OCI-LY3 (cell line): ENCODE data around the gene MTHFD1L.

Experiments used
- H2AFZ ChIP-seq: fragments of 200-600, 300-600 bp; shearing (Covaris generic); 2 replicates; pipeline ENCODE4 v1.6.0; 2014; ENCODE audit warnings: antibody characterized with exemption, low read depth, low read length
- H3K27ac ChIP-seq: fragments of 200-600, 300-600 bp; sonication (generic); 2 replicates; pipeline ENCODE4 v1.5.1; 2014; ENCODE audit warnings: mild to moderate bottlenecking, low read length, moderate library complexity, mixed read lengths
- H3K27me3 ChIP-seq: fragments of 200-600, 300-600 bp; sonication (generic); 2 replicates; pipeline ENCODE4 v1.6.1; 2014; ENCODE audit warnings: low read depth, low read length, mixed read lengths
- H3K36me3 ChIP-seq: fragments of 200-600, 300-600 bp; sonication (generic); replicated peaks from 2 replicates; pipeline ENCODE3; 2014; ENCODE audit warnings: low read depth, low read length, mixed read lengths
- H3K4me1 ChIP-seq: fragments of 300-600, 200-600 bp; sonication (generic); 2 replicates; pipeline ENCODE4 v1.6.1; 2014; ENCODE audit warnings: low read length, mixed read lengths
- H3K4me2 ChIP-seq: fragments of 200-600, 300-600 bp; sonication (generic); 2 replicates; pipeline ENCODE4 v1.6.1; 2014; ENCODE audit warnings: low read length, mixed read lengths
- H3K4me3 ChIP-seq: fragments of 300-600, 200-600 bp; sonication (generic); 2 replicates; pipeline ENCODE4 v1.5.1; 2014; ENCODE audit warnings: antibody characterized with exemption, mild to moderate bottlenecking, low read length, moderate library complexity
- H3K79me2 ChIP-seq: fragments of 300-600, 200-600 bp; shearing (Covaris generic); 2 replicates; pipeline ENCODE4 v1.6.1; 2014; ENCODE audit warnings: mild to moderate bottlenecking, low read length, mixed read lengths
- H3K9ac ChIP-seq: fragments of 300-600, 200-600 bp; shearing (Covaris generic); 2 replicates; pipeline ENCODE4 v1.6.0; 2014; ENCODE audit warnings: mild to moderate bottlenecking, low read length, moderate library complexity
- H3K9me3 ChIP-seq: fragments of 200-600, 300-600 bp; shearing (Covaris generic); 2 replicates; pipeline ENCODE4 v1.6.1; 2014; ENCODE audit warnings: low read length, mixed read lengths; ENCODE audit not compliant: insufficient read depth
- H4K20me1 ChIP-seq: fragments of 200-600, 300-600 bp; sonication (generic); 2 replicates; pipeline ENCODE4 v1.6.1; 2016; ENCODE audit warnings: low read length, mixed read lengths; ENCODE audit not compliant: insufficient read depth
- EZH2phosphoT487 ChIP-seq: fragments of 200-600 bp; shearing (Covaris generic); IDR thresholded peaks from 2 replicates; pipeline ENCODE4 v1.6.1; 2018; ENCODE audit warnings: antibody characterized with exemption, mixed run types, low read depth
- TF ChIP-seq, protein P1 (sequence below): fragments of 200-600, 300-600 bp; sonication (generic); IDR thresholded peaks from 2 replicates; pipeline ENCODE4 v1.5.1; 2014; ENCODE audit warnings: antibody characterized with exemption, low read length, low read depth

MTHFD1L gene

DNA sequence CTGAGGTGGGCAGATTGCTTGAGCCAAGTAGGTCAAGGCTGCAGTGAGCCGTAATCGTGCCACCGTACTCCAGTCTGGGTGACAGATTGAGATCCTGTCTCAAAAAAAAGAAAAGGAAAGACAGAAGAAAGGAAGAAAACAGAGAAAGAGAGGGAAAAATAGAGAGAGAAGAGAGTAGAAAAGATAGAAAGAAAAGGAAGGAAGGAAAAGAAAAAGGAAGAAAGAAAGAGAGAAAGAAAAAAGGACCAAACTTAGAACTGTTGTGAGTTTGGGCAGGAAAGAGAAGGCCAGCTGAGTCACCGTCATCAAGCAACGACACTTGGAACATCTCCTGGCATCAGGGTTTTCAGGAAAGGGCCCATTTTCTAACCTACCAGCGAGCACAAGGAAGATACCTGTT lies 278.3 kb downstream of the MTHFD1L start:
- no peaks in the 10 kb centered on the region for H3K79me2 ChIP-seq
- H3K9ac ChIP-seq: no peak overlapping the region
- H3K27me3 ChIP-seq: no peaks in the 10 kb centered on the region
- no peak overlapping the region for H2AFZ ChIP-seq
- TF ChIP-seq, protein P1, sequence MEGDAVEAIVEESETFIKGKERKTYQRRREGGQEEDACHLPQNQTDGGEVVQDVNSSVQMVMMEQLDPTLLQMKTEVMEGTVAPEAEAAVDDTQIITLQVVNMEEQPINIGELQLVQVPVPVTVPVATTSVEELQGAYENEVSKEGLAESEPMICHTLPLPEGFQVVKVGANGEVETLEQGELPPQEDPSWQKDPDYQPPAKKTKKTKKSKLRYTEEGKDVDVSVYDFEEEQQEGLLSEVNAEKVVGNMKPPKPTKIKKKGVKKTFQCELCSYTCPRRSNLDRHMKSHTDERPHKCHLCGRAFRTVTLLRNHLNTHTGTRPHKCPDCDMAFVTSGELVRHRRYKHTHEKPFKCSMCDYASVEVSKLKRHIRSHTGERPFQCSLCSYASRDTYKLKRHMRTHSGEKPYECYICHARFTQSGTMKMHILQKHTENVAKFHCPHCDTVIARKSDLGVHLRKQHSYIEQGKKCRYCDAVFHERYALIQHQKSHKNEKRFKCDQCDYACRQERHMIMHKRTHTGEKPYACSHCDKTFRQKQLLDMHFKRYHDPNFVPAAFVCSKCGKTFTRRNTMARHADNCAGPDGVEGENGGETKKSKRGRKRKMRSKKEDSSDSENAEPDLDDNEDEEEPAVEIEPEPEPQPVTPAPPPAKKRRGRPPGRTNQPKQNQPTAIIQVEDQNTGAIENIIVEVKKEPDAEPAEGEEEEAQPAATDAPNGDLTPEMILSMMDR: no peak
- TF ChIP-seq EZH2phosphoT487: no peak
- no peak overlapping the region for H3K27ac ChIP-seq
- no peaks in the 10 kb centered on the region for H3K4me1 ChIP-seq
- H3K9me3 ChIP-seq: no peaks in the 10 kb centered on the region
- no peak overlapping the region for H3K4me3 ChIP-seq
- no peaks in the 10 kb centered on the region for H3K36me3 ChIP-seq
- H4K20me1 ChIP-seq: no peaks in the 10 kb centered on the region
- H3K4me2 ChIP-seq: no peak overlapping the region

DNA sequence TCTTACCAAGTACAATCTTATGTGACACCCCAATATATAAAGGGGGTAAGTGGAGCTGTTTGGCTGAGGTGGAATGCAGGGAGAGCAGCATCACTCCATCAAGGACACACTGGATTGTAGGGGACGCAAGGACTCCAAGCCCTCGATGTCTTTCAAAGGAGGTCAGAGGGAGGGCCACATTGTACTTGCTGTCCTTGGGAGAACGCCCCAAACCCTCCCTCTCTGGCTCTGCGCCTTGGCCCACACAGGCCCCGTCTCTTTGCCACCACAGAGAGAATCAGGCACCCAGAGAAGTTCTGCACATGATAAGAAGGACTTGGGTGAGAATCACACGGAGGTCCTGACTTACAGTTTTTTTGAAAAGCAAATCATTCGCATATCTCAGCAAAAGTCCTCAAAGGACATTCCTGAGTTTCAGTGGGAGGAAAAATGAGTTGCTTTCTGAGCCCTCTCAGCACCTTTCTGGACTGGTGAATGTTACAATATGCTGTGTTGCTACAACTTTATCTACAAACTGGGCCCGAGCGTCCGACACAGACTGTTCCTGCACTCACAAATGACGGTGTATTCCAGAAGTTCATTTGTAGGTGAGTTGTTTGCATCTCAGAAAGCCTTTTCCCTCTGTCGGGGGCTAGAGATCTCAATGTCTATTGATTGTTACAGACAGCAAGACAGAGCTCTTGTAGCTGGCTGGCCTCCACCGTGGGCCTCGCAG lies 281.8 kb downstream of the MTHFD1L start:
- TF ChIP-seq, protein P1: no peak
- TF ChIP-seq EZH2phosphoT487: no peak
- Histone ChIP-seq H4K20me1 (no peaks in the 10 kb centered on the region), H3K9me3 (no peaks in the 10 kb centered on the region), H3K27ac (no peak overlapping the region), H3K79me2 (no peaks in the 10 kb centered on the region), H2AFZ (no peak overlapping the region), H3K36me3 (no peaks in the 10 kb centered on the region), H3K27me3 (no peaks in the 10 kb centered on the region), H3K9ac (no peak overlapping the region), H3K4me1 (no peaks in the 10 kb centered on the region), H3K4me2 (no peak overlapping the region), H3K4me3 (no peak overlapping the region)

DNA sequence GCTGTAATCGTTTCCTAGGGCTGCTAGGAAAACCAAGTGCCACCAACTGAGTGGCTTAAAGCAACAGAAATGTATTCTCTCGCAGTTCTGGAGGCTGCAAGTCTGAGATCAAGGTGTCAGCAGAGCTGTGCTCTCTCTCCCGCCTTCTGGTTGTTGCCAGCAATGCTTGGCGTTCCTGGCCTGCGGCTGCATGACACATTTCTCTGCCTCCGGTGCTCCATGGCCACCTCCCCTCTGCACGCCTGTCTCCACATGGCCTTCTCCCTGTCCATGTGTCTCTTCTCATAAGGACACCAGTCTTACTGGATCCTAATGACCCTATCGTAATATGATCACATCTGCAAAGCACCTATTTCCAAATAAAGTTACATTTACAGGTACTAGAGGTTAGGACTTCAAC lies 282.6 kb downstream of the MTHFD1L start:
- Histone ChIP-seq H3K4me3 (no peak overlapping the region), H4K20me1 (no peaks in the 10 kb centered on the region), H3K27me3 (no peaks in the 10 kb centered on the region), H3K4me2 (no peak overlapping the region), H3K9me3 (no peaks in the 10 kb centered on the region), H3K9ac (no peak overlapping the region), H3K27ac (no peak overlapping the region), H3K4me1 (no peaks in the 10 kb centered on the region), H2AFZ (no peak overlapping the region), H3K36me3 (no peaks in the 10 kb centered on the region), H3K79me2 (no peaks in the 10 kb centered on the region)
- no peak for TF ChIP-seq EZH2phosphoT487
- TF ChIP-seq, protein P1: no peak

DNA sequence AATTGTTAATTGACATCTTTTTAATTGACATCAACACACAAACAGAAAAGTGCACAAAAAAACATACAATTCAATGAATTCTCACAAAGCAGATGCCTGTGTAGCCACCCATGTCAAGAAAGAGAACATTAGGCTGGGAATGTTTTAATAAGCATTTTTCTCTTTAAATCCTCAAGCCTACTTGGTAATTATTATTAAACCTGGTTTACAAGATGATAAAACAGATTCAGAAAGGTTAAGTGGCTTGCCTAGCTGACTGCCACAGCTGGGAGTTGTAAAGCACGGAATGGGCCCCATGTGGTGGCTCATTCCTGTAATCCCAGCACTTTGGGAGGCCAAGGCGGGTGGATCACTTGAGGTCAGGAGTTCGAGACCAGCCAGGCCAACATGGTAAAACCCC lies 284.3 kb downstream of the MTHFD1L start:
- Histone ChIP-seq H3K4me2 (no peak overlapping the region), H3K79me2 (no peaks in the 10 kb centered on the region), H3K4me3 (no peak overlapping the region), H2AFZ (no peak overlapping the region), H3K9me3 (no peaks in the 10 kb centered on the region), H3K27ac (no peak overlapping the region), H3K36me3 (no peaks in the 10 kb centered on the region), H4K20me1 (no peaks in the 10 kb centered on the region), H3K4me1 (no peaks in the 10 kb centered on the region), H3K27me3 (no peaks in the 10 kb centered on the region), H3K9ac (no peak overlapping the region)
- TF ChIP-seq EZH2phosphoT487: no peak
- TF ChIP-seq, protein P1: no peak
